ENCODE results near the gene TFPI2.

The TFPI2 gene

DNA sequence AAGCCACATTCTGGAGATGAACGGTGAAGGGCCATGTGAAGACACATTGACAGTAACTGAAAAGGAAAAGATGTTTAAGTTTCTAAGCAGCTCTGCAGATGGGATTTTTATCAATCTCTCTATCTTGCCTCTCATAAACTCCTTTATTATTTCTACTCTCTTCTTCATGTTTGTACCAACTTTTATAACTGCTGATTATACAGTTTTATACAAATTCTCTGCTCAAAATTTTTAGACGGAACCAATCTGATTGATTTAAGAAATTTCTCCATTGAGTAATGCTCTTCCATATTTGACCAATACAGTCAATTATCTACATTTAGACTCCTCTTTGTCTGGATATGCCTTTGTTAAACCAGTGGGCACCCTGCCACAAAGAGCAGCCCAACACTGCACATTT, 31.7 kb downstream of the TFPI2 start:
- Histone ChIP-seq H3K4me1 (ENCODE audit: low read depth, poor library complexity, severe bottlenecking) (no peaks in the 10 kb centered on the region), H3K4me2 (no peak overlapping the region), H3K4me3 (IDR thresholded peaks at IDR 0.05; ENCODE audit: insufficient read depth, low read depth, low read length) (no peak overlapping the region), H3K27me3 (ENCODE audit: insufficient read depth, low read depth) (no peaks in the 10 kb centered on the region), H4K20me1 (ENCODE audit: insufficient read depth) (no peaks in the 10 kb centered on the region), H3K9ac (no peak overlapping the region), H3K36me3 (ENCODE audit: insufficient read depth) (no peaks in the 10 kb centered on the region), H3K27ac (no peak overlapping the region), H2AFZ (ENCODE audit: low read depth) (no peak overlapping the region), H3K79me2 (ENCODE audit: insufficient read depth, low read depth) (no peaks in the 10 kb centered on the region)
- TF ChIP-seq, protein P1, sequence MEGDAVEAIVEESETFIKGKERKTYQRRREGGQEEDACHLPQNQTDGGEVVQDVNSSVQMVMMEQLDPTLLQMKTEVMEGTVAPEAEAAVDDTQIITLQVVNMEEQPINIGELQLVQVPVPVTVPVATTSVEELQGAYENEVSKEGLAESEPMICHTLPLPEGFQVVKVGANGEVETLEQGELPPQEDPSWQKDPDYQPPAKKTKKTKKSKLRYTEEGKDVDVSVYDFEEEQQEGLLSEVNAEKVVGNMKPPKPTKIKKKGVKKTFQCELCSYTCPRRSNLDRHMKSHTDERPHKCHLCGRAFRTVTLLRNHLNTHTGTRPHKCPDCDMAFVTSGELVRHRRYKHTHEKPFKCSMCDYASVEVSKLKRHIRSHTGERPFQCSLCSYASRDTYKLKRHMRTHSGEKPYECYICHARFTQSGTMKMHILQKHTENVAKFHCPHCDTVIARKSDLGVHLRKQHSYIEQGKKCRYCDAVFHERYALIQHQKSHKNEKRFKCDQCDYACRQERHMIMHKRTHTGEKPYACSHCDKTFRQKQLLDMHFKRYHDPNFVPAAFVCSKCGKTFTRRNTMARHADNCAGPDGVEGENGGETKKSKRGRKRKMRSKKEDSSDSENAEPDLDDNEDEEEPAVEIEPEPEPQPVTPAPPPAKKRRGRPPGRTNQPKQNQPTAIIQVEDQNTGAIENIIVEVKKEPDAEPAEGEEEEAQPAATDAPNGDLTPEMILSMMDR (conservative IDR thresholded peaks at IDR 0.05; ENCODE audit: low read depth, low read length): no peak

DNA sequence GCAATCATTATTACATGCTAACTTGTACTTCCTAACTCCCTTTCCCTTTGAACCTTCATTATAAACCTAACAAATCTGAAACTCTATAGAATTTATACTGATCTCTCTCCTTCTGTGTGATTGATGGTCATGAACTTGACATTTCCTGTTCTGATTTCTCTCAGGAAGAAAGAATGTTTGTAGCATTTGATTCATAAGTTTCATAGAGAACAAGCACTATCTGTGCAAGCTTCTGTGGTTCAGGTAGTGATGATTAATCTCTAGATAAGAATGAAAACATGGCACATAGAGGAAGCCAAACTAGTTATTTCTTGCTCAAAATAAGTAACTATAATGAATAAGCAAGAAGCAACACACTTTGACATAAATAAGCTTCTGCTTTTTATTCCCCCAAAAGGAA, 34.2 kb downstream of the TFPI2 start:
- Histone ChIP-seq H3K36me3 (ENCODE audit: insufficient read depth) (no peaks in the 10 kb centered on the region), H3K27me3 (ENCODE audit: insufficient read depth, low read depth) (no peaks in the 10 kb centered on the region), H3K4me1 (ENCODE audit: low read depth, poor library complexity, severe bottlenecking) (no peaks in the 10 kb centered on the region), H3K27ac (no peak overlapping the region), H3K4me3 (IDR thresholded peaks at IDR 0.05; ENCODE audit: insufficient read depth, low read depth, low read length) (no peak overlapping the region), H3K9ac (no peak overlapping the region), H4K20me1 (ENCODE audit: insufficient read depth) (no peaks in the 10 kb centered on the region), H2AFZ (ENCODE audit: low read depth) (no peak overlapping the region), H3K4me2 (no peak overlapping the region), H3K79me2 (ENCODE audit: insufficient read depth, low read depth) (no peaks in the 10 kb centered on the region)
- TF ChIP-seq, protein P1 (conservative IDR thresholded peaks at IDR 0.05; ENCODE audit: low read depth, low read length): no peak

DNA sequence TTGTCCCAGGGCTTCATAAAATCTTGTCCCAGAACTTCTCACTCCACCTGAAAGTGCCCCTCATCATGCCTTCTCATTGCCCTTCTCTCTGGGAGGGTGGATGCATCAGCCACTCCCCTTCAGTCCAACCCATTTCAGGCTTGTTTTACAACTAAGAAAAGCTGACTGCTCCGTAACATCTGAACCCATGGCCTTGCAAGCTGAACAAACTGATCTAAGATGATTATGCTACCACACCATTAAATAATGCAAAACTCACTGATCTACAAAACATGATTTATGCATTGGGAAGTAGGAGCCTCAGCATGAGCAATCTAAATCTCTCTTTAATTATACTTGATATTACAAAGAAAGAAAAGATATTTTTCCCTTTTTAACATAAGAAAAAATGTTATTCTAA, 34.8 kb downstream of the TFPI2 start:
- TF ChIP-seq, protein P1 (conservative IDR thresholded peaks at IDR 0.05; ENCODE audit: low read depth, low read length): no peak
- Histone ChIP-seq H2AFZ (ENCODE audit: low read depth) (no peak overlapping the region), H3K4me3 (IDR thresholded peaks at IDR 0.05; ENCODE audit: insufficient read depth, low read depth, low read length) (no peak overlapping the region), H3K9ac (no peak overlapping the region), H3K36me3 (ENCODE audit: insufficient read depth) (no peaks in the 10 kb centered on the region), H3K79me2 (ENCODE audit: insufficient read depth, low read depth) (no peaks in the 10 kb centered on the region), H3K27ac (no peak overlapping the region), H4K20me1 (ENCODE audit: insufficient read depth) (no peaks in the 10 kb centered on the region), H3K4me2 (no peak overlapping the region), H3K27me3 (ENCODE audit: insufficient read depth, low read depth) (no peaks in the 10 kb centered on the region), H3K4me1 (ENCODE audit: low read depth, poor library complexity, severe bottlenecking) (no peaks in the 10 kb centered on the region)

- no peaks in the 10 kb centered on the region for H3K27me3 ChIP-seq (ENCODE audit: insufficient read depth, low read depth)
- no peaks in the 10 kb centered on the region for H3K36me3 ChIP-seq (ENCODE audit: insufficient read depth)
- no peak overlapping the region for H2AFZ ChIP-seq (ENCODE audit: low read depth)
- TF ChIP-seq, protein P1 (conservative IDR thresholded peaks at IDR 0.05; ENCODE audit: low read depth, low read length): no peak
- H3K4me2 ChIP-seq: no peak overlapping the region
- no peaks in the 10 kb centered on the region for H4K20me1 ChIP-seq (ENCODE audit: insufficient read depth)
- no peaks in the 10 kb centered on the region for H3K79me2 ChIP-seq (ENCODE audit: insufficient read depth, low read depth)
- no peaks in the 10 kb centered on the region for H3K4me1 ChIP-seq (ENCODE audit: low read depth, poor library complexity, severe bottlenecking)
- H3K27ac ChIP-seq: no peak overlapping the region
- H3K9ac ChIP-seq: no peak overlapping the region
- no peak overlapping the region for H3K4me3 ChIP-seq (IDR thresholded peaks at IDR 0.05; ENCODE audit: insufficient read depth, low read depth, low read length)
Measured at GRCh38 chr7:93854480-93854879, 36.1 kb downstream of the TFPI2 start.
